Sigmoid colon (tissue), 7 donors: Measurements from ENCODE around the gene GSK3B. TPM values are rescaled to one million over a fixed set of nuclear protein-coding genes. Genes with fewer than 3 reads are reported as not detected.

Experiments used
- DNase-seq: peaks from one replicate; pipeline ENCODE4 v3.0.0-alpha.2; 2019
- H3K27ac ChIP-seq, 4 donors: fragments of 200-600 bp; sonication (generic); one replicate each; pipeline ENCODE4 v1.5.1; 2016 to 2019; ENCODE audit warnings: mild to moderate bottlenecking in 1 of 4
- H3K27me3 ChIP-seq, 3 donors: fragments of 200-600 bp; sonication (generic); one replicate each; pipeline ENCODE4 v1.5.1; 2019; ENCODE audit warnings: mild to moderate bottlenecking in 1 of 3
- H3K36me3 ChIP-seq, 4 donors: fragments of 200-600 bp; sonication (generic); one replicate each; pipeline ENCODE4 v1.5.1; 2016 to 2019
- H3K4me1 ChIP-seq, 4 donors: fragments of 200-600 bp; sonication (generic); one replicate each; pipeline ENCODE4 v1.5.1; 2017 to 2019
- H3K4me3 ChIP-seq, 4 donors: fragments of 200-600 bp; sonication (generic); one replicate each; pipeline ENCODE4 v1.5.1; 2017 to 2019; ENCODE audit warnings: mild to moderate bottlenecking in 2 of 4, moderate library complexity in 1 of 4
- H3K9me3 ChIP-seq, 4 donors: fragments of 200-600 bp in 3 of 4; sonication (generic) in 3 of 4; one replicate each; pipeline versions ENCODE4 v1.5.1 to v1.6.1; 2013 to 2019
- EP300 ChIP-seq, 4 donors: sonication (generic); formaldehyde crosslinking; IDR thresholded peaks; one replicate each; pipeline ENCODE4 v1.6.1; 2017; ENCODE audit warnings: antibody characterized with exemption in 4 of 4
- POLR2A ChIP-seq, 2 donors: fragments of 450-650 bp; IDR thresholded peaks; one replicate each; pipeline ENCODE4 v1.6.1; 2016; ENCODE audit warnings: antibody characterized with exemption in 2 of 2, mild to moderate bottlenecking in 2 of 2, moderate library complexity in 2 of 2
- POLR2AphosphoS5 ChIP-seq, 4 donors: sonication (generic); formaldehyde crosslinking; IDR thresholded peaks; one replicate each; pipeline ENCODE4 v1.6.1; 2017; ENCODE audit warnings: antibody characterized with exemption in 4 of 4
- WGBS, 2 donors: extraction: QIAGEN DNeasy Blood & Tissue Kit; methylation state at CpG; one replicate each; pipeline ENCODE4 v1.1.7; 2013; 5-methylcytosine and 5-hydroxymethylcytosine counted together
- intact Hi-C: fragments of 100-400 bp; cut with DNase I; formaldehyde crosslinking; loops from one replicate; pipeline ENCODE4 v1.15.1; 2023
- polyA plus RNA-seq, 3 donors: library from polyadenylated mRNA; stranded (reverse); fragments of 200-250 nt; gene quantifications; one replicate each; pipeline ENCODE4 v1.2.3, GENCODE V29; 2013
- total RNA-seq, 4 donors: library from RNA; depleted of rRNA; stranded (reverse); fragments of >200 nt; gene quantifications; one replicate each; pipeline ENCODE4 v1.1.0, GENCODE V29; 2016
- TF ChIP-seq, protein P1 (sequence below), 4 experiments: fragments of 450-650 bp in 3 of 4; fragments of 200-600 bp in 1 of 4; IDR thresholded peaks; one replicate each; pipeline ENCODE4 v1.5.1; 2016 to 2019; ENCODE audit warnings: antibody characterized with exemption in 4 of 4, mild to moderate bottlenecking in 3 of 4, moderate library complexity in 2 of 4
- donor health status: healthy with polysubstance abuse.
- donor health status: Bipolar disorder and iron deficiency.
- donor health status: healthy.

GSK3B gene
- total and polyA plus RNA-seq, 7 donors = 11.4 to 36.8 (median 23.2) TPM

DNA sequence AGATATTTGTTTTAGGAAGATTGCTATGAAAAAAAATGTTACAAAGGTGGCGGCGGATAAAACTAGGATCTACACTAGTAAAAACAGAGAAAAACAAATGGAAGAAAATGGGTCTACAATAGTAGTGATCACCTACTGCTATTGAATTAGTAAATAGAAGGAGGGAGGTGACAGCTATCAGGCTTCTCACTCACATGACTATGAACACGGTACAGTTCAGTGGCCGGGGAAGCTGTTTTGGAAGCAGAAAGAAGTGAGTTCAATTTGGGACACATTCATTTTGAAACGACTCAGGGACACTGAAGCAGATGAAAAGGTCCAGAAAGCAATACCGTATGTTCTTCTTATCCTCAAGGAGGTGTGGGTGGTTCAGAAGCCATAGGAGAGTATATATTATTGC is 138.3 kb downstream of the GSK3B start:
- 94 to 96% methylated on average over 6 of the region's 6 CpGs for WGBS, 2 donors
- no peak for DNase-seq
- no peaks in the 10 kb centered on the region for H3K27me3 ChIP-seq
- H3K36me3 ChIP-seq = no peaks in the 10 kb centered on the region
- TF ChIP-seq EP300 (IDR thresholded peaks at IDR 0.05) = no peak
- TF ChIP-seq POLR2A (IDR thresholded peaks at IDR 0.05) = no peak
- TF ChIP-seq, protein P1, sequence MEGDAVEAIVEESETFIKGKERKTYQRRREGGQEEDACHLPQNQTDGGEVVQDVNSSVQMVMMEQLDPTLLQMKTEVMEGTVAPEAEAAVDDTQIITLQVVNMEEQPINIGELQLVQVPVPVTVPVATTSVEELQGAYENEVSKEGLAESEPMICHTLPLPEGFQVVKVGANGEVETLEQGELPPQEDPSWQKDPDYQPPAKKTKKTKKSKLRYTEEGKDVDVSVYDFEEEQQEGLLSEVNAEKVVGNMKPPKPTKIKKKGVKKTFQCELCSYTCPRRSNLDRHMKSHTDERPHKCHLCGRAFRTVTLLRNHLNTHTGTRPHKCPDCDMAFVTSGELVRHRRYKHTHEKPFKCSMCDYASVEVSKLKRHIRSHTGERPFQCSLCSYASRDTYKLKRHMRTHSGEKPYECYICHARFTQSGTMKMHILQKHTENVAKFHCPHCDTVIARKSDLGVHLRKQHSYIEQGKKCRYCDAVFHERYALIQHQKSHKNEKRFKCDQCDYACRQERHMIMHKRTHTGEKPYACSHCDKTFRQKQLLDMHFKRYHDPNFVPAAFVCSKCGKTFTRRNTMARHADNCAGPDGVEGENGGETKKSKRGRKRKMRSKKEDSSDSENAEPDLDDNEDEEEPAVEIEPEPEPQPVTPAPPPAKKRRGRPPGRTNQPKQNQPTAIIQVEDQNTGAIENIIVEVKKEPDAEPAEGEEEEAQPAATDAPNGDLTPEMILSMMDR (IDR thresholded peaks at IDR 0.05) = no peak
- no peak for TF ChIP-seq POLR2AphosphoS5 (IDR thresholded peaks at IDR 0.05)
- H3K9me3 ChIP-seq = no peaks in the 10 kb centered on the region
- peaks cover 0 to 7% (median 2%) of the 10 kb centered on the region in 4 donors for H3K4me1 ChIP-seq
- H3K4me3 ChIP-seq = no peak overlapping the region
- no peak overlapping the region for H3K27ac ChIP-seq
- intact Hi-C loops = no loop called here

DNA sequence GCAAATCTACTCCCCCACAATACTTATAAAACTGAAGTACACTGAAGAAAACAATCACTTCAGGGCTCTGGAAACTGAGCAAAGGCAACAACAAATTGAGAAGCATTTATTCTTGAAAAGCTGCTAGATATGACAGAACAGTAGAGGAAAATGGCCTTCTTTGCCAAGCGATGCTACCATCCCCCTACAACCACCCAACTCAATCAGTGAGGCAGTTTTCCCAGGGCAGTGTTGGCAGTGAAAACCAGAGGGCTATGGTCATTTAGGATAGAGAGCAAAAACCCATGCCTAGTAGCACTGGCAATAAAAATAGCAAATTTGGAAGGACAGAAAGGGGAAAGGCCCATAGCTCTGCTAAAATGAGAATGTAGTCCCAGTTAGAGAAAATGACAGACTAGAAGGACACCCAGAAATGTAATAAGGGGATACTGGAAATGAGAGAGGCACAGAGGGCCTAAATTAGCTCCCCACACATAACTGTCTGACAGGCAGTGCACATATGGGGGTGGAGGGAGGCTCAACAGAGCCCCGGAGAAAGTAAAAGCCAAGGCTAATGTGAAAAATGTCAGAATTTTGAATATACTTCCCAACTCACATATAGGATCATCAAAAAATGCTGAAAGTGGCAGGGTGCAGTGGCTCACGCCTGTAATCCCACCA is 143.5 kb downstream of the GSK3B start:
- DNase-seq = no peak
- Histone ChIP-seq H3K27ac (no peak overlapping the region), H3K4me1 (peaks cover 0 to 15% (median 6%) of the 10 kb centered on the region in 4 donors), H3K9me3 (no peaks in the 10 kb centered on the region), H3K27me3 (no peaks in the 10 kb centered on the region), H3K4me3 (no peak overlapping the region), H3K36me3 (no peaks in the 10 kb centered on the region)
- no peak for TF ChIP-seq EP300 (IDR thresholded peaks at IDR 0.05)
- TF ChIP-seq, protein P1 (IDR thresholded peaks at IDR 0.05) = no peak
- no peak for TF ChIP-seq POLR2A (IDR thresholded peaks at IDR 0.05)
- no peak for TF ChIP-seq POLR2AphosphoS5 (IDR thresholded peaks at IDR 0.05)
- intact Hi-C loops = no loop called here
- WGBS, 2 donors = 96 to 99% methylated on average over 3 of the region's 3 CpGs

DNA sequence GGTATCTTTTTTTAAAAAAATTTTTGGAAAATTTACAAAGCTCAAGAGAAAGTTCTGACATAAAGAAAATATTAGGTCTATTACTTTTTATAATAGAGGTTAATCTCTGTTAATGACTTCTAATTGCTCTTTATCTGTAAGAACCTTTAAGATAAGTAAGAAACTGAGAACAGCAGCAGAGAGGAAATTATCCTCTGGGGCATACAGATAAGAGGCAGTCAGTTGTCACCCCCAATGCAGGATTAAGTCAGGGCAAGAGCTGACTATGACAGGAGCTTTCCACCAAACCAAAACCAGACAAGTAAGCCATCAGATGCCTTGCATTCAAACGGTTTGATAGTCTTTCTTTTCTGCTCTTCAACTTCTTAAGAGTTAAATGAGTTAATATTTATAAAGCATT is 149.0 kb downstream of the GSK3B start:
- H3K27me3 ChIP-seq = no peaks in the 10 kb centered on the region
- no peaks in the 10 kb centered on the region for H3K36me3 ChIP-seq
- intact Hi-C loops = no loop called here
- peaks cover 0 to 4% (median under 1%) of the 10 kb centered on the region in 4 donors for H3K4me1 ChIP-seq
- no peaks in the 10 kb centered on the region for H3K9me3 ChIP-seq
- no peak overlapping the region for H3K4me3 ChIP-seq
- DNase-seq = no peak
- WGBS, 2 donors = 49 to 59% methylated on average over 1 of the region's 1 CpG
- no peak for TF ChIP-seq POLR2A (IDR thresholded peaks at IDR 0.05)
- TF ChIP-seq POLR2AphosphoS5 (IDR thresholded peaks at IDR 0.05) = no peak
- no peak for TF ChIP-seq EP300 (IDR thresholded peaks at IDR 0.05)
- TF ChIP-seq, protein P1 (IDR thresholded peaks at IDR 0.05) = no peak
- H3K27ac ChIP-seq = no peak overlapping the region

DNA sequence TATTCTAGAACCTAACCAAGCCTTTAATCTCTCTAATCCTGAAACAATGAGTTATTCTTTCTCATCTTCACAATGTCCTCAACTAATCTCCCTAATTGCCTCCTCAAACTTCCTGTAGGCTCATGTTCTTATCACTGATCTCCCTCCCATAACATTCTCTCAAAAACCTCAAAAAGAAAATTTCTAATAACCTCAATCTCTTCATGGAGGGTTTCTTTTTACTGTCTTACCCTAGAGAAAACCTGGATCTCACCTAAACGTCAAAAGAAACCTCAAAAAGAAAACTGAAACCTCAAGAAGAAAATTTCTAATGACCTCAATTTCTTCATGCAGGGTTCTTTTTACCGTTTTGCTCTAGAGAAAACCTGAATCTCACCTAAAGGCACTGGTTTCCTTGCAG is 150.2 kb downstream of the GSK3B start:
- no peak overlapping the region for H3K4me3 ChIP-seq
- WGBS, 2 donors = 70 to 88% methylated on average over 2 of the region's 2 CpGs
- H3K27ac ChIP-seq = no peak overlapping the region
- TF ChIP-seq POLR2AphosphoS5 (IDR thresholded peaks at IDR 0.05) = no peak
- no peak for TF ChIP-seq EP300 (IDR thresholded peaks at IDR 0.05)
- TF ChIP-seq, protein P1 (IDR thresholded peaks at IDR 0.05) = no peak
- TF ChIP-seq POLR2A (IDR thresholded peaks at IDR 0.05) = no peak
- intact Hi-C loops = no loop called here
- H3K36me3 ChIP-seq = no peaks in the 10 kb centered on the region
- no peaks in the 10 kb centered on the region for H3K27me3 ChIP-seq
- H3K9me3 ChIP-seq = no peaks in the 10 kb centered on the region
- DNase-seq = no peak
- peaks cover 0 to 10% (median 0%) of the 10 kb centered on the region in 4 donors for H3K4me1 ChIP-seq

DNA sequence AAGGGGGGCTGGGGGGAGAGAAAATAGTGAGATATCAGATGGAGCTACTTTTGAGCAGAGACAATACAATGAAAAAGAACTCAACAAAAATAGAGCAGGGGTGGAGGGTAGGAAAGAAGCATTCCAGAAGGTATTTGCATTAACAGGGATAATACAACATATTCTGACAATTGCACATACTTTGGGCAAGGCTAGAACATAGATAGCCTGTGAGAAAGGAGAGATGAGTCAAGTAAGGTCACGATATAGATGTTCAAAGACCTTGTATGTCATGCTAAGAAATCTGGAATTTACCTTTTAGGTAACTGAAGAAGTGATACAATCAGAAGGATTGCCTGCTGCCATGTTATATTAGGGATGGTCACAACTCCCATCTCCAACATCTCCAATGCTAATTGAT is 155.2 kb downstream of the GSK3B start:
- intact Hi-C loops = no loop called here
- H3K4me3 ChIP-seq = no peak overlapping the region

More for the DNA sequence above, 155.2 kb downstream of the GSK3B start:
- Histone ChIP-seq H3K9me3 (no peaks in the 10 kb centered on the region), H3K36me3 (no peaks in the 10 kb centered on the region), H3K4me1 (peaks cover 0 to 9% (median 0%) of the 10 kb centered on the region in 4 donors), H3K27me3 (no peaks in the 10 kb centered on the region), H3K27ac (no peak overlapping the region)
- 88 to 97% methylated on average over 1 of the region's 1 CpG for WGBS, 2 donors
- DNase-seq = no peak
- TF ChIP-seq POLR2A (IDR thresholded peaks at IDR 0.05) (no peak), EP300 (IDR thresholded peaks at IDR 0.05) (no peak), POLR2AphosphoS5 (IDR thresholded peaks at IDR 0.05) (no peak)
- TF ChIP-seq, protein P1 (IDR thresholded peaks at IDR 0.05) = no peak
